Activated CD8-positive, alpha-beta memory T cell treated with anti-CD3 and anti-CD28 coated beads for 1 hour (primary cell): ENCODE results near the gene SEMA4C.

ENCODE experiments used
- DNase-seq, 2 donors: peaks; one replicate each; pipeline ENCODE4 v3.0.0-alpha.2; 2020; ENCODE audit warnings: low read depth in 1 of 2; ENCODE audit errors: extremely low read depth in 1 of 2

SEMA4C gene

DNA sequence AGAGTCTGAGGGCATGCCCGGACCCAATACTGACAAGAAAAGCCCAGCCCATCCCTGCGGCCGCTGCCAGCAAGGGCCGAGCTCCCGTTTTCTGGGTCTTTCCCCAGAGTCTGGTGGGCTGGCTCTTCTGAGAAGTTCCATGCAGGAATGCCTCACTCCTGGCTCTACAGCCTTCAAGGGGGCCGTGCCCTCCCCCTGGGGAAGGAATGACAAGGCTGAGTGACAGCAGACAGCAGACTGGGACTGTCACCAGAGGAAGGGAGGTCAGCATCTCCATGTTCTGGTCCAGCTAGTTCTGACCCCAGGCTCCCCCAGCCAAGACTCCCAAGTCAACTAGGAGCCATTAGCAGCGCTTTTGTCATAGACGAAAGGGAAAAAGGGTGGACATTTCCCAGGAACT is 13.0 kb upstream of the SEMA4C start:
- no peak for DNase-seq

DNA sequence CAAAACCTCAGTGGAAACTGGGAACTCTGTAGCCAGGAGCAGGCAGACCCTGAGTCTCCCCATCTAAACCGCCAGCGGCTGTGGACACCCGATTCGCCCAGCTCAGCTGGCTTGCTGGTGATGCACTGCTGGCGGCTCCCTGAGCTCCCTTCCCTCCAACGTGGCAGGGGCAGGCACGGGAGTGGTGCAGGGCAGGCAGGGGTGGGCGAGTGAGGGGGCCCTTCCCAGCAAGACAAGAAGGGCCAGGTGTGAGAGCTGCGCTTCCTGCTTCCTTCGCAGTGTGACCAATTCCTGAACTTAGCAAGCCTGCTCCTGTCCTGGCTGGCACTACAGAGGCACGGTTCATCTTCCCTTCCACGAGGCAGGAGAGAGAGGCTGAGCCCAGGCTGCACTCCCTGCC is 12.3 kb upstream of the SEMA4C start:
- no peak for DNase-seq

DNA sequence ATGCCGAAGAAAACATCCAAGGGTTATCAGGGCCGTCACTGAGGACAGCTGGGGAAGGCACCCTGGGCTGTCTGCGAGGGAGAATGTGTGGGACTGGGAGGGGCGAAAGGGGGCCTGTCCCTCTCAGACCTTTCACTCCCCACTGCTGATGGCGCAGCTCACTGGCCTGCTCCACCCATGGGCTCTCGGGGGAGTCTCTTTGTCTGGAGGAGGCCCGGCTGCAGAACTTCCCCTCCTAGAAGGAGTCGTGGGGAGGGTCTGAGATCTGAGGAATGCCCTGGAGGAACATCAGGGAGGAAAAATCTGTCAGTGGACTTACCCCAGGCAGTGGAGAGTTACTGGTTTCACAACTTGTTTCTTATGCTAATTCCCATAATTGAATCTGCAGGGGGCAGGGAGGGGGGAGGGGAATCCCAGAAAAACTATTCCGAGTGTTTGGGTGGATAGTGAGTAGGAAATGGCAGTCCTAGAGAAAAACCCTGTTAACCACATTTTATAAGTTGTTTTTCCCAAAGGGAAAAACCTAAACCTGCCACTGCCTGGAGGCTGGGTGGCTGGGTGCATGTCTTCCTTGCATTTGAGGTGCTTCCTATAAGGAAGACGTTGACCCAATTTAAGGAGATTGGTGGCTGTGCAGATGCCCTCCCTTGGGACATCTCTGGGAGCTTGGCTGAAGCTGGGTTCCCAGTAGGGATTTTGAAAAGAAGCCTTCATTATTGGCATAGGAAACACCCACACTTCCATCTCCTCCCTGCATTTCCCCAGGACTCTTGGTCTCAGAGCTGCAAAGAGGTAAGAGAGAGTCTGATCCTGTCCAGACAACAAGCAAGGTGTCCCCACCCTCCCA is 11.7 kb upstream of the SEMA4C start:
- DNase-seq = no peak

DNA sequence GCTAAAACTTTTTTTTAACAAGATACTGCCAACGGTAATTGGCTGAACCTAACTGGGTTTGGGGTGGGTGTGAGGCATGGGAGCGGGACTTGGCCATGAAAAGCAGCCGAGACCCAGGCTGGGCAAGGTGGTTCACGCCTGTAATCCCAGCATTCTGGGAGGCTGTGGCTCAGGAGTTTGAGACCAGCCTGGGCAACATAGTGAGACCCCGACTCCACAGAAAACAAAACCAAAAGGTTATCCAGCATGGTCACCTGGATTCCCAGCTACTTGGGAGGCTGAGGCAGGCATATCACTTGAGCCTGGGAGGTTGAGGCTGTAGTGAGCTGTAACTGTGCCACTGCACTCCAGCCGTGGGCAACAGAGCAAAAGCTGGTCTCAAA is 11.0 kb upstream of the SEMA4C start:
- DNase-seq = no peak

DNA sequence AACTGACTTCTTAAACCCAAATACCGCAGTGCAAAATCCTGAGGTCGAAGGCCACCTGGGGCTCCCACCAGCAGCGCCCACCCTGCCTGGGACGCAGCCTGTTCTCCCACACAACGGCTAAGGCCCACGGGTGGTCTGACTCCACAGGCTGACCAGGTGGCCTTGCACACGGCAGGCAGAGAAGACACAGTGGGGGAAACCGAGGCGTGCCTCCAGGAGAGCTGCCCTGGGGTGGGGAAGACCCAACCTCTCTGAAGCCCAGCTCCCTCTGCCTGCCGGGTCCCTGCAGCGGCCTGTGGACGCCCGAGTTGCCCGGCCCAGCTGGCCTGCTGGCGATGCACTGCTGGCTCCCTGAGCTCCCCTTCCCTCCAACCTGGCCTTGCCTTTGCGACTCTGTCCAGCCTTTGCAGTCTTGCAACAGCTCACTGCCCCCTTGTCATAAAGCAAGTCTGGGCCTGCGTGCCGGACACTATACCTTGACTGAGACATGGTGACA is 9.7 kb upstream of the SEMA4C start:
- DNase-seq = no peak

DNA sequence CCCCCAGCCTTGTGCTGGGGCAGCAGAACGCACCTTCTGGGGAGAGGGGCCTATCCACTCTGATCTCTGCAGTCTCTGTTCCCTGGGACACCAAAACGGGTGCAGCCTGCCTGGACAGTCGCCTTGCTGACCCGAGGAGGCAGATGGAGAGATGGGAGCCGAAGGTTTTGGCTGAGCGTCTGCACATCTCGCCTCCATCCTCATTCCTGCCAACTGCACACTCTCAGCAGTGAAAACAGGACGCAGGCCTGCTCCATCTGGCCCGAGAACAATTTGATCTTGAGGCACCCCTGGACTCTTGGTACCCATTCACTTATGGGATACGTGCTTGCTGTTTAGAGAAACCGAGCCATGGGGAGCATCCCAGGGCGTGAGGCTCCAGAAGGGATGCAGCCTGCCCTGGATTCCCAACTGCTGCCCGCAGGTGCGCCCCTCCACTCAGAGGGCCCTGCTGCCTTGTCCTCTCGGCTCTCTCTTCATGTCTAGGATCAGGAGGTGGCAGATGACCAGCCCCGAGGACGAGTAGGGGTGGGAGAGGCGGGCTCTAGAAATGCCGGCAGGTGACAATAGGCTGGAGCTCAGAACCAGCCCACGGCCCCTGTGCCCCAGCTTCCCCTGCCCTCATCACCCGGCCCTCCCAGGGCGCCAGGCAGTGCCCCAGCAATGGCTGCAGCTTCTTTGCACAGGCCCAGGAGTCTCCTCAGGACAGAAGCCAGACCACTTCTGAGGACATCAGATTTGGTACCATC is 9.1 kb upstream of the SEMA4C start:
- no peak for DNase-seq

DNA sequence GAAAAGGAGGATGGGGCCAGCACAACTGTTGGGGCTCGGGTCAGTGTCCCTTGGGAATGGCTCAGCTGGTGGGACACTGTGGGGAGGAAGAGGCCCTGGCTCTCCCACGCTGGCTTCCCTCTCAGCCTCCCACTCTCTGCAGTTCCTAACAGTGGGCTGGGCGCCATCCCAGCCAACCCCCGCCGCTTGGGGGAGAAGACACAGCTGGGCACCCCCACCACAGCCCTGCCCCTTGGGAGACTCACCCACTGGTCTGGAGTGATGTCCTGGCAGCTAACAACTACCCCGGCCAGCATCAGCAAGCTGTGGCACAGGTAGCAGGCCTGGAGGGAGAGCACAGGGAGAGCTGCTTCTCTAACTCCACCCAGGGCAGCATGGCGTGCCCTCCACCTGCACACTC is 8.3 kb upstream of the SEMA4C start:
- no peak for DNase-seq

DNA sequence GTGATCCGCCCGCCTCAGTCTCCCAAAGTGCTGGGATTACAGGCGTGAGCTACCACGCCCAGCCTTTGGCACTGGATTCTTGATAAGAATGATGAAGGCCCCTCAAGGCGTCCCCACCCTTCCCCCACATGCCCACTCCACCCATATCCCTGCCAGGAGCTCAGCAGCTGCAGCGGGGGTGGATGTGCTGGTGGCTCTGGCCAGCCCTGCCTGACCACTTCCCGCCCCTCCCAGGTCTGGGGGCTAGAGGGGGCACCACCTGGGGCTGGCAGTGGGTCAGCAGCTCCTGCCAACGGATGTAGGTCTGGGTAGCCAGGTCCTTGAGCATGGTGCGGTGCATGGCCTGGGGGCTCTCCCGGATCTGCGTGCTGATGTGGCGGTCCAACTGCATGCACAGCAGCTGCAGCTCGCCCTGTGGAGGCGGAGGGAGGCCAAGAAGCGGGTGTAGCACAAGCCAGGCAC is 7.8 kb upstream of the SEMA4C start:
- DNase-seq = no peak

DNA sequence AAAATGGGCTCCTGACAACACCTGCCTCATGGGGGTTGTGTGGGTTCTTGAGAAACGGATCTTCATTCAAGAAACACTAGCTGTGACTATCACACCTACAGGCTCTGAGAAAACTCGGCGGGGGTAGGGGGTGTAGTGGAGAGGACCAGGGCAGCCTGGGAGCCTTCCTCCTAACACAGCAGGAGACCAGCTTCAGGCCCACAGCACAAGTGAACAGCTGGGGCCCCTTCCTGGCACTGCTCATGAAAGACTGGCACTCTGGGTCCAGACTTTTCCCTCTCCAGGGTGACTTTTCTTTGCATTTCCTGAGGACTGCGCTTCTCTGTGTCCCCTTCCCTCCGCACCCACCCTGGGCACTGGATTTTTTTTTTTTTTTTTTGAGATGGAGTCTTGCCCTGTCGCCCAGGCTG is 7.2 kb upstream of the SEMA4C start:
- DNase-seq = no peak

DNA sequence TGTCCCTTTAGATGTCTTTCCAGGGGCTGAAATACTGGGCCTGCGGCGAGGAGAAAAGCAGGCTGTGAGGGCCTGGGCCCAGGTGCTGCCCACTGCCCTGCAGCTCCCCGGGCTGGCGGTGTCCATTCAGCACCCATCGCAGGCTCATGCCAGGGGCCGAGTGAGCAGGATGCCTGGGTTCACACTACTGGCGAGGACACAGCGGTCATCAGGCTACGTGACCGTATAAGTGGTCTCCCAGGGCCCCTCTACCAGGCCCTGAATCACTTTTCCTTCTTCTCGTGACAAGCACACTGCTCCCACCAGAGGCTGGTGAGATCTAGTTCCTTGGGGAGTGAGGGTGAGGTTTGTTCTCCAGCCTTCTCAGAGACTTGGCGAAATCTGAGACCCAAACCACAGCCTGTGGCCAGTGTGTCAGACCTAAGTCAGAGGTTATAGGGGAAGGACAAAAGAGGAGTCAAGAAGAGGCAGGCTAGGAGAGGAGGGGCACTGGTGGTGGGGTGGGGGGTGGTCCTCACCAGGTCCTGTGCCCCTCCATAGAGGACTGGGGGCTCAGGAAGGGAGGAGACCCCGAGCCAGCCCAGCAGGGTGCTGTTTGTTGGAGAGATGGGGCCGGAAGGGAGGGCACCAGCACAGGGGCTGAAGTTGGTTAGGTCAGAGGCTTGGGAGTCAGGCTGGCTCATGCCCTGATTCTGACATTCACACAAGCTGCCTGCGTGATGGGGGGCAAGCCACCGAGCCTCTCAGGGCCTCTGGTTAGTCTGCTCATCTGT is 6.6 kb upstream of the SEMA4C start:
- DNase-seq = no peak

DNA sequence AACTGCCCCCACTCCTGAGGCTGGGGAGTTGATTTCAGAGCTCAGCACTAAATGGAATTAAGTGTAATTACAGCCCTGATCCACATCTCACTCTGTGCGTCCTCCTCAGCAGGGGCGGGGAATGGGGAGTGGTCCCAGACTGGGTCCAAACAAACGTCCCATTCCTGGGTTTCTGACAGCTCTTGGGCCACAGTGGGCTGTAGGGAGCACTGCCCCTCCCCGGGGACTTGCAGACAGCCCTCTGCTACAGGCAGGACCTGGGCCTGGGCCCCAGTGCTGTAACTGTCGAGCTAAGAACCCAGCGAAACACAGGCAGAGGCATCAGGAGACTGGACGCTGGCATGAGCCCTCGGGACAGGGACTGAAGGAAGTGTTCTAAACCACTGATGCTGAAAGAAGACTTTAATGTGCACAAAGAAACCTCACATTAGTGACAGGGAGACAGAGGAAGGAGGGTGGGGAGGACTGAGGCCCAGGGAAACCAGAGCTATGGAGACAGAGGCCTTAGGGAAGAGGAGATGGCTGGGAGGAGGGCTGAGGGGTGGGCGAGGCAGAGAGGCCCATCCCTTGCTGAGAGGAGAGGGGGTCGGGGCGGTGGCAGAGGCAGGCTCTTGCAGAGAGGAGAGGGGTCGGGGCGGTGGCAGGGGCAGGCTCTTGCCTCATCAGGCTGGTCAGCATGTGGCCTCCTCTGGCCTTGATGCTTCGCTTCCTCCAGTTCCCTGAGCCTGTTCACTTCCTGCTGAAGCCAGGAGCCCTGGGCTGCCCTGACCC is 5.8 kb upstream of the SEMA4C start:
- no peak for DNase-seq

DNA sequence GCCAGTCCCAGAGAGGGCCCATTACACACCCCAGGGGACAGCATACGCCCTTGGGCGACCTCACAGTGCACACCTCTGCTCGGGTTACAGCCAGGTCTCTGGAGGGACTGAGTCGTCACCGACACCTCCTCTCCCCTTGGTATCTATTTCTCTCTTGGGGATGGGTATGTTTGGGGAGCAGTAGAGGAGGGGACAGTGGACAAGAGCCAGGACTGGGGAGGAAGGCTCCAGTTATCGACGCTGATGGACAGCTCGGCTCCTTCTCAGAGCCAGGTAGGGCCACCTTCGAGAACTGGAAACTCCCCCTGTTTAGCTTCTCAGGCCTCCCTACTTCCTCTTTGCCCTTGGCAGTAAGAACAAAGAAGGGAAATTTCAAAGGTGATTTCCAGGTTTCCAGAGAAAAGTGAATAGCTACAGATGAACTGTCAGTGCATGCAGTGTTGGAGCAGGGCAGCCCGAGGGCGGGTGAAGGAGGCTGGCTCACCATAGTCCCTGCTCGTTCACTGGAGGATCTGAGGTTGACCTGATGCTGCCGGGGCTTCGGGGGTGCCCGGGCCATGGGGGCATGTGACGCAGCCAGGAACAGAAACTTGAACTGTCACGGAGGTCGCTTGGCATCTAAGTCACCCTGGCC is 4.4 kb upstream of the SEMA4C start:
- DNase-seq = no peak

DNA sequence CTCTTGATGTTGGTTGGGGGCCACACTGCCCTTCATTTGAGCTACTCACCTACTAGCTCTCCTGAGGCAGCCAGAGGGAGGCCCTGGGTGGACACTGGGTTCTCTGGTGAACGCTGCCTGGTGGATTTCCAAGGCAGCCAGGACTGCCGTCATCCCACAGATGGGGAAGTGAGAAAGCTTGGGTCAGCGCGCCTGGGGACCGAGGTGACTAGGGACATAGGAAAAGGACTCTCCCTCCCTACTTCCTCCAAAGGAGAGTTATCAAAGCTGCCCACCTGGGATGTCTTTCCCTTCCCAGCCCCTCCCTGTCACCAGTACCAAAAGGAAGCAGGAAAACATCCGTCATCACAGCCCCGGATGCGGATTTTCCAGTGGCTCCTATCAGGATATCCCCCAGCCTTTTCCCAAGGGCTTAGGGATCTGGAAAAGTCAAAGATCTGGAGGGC is 3.8 kb upstream of the SEMA4C start:
- DNase-seq = no peak

DNA sequence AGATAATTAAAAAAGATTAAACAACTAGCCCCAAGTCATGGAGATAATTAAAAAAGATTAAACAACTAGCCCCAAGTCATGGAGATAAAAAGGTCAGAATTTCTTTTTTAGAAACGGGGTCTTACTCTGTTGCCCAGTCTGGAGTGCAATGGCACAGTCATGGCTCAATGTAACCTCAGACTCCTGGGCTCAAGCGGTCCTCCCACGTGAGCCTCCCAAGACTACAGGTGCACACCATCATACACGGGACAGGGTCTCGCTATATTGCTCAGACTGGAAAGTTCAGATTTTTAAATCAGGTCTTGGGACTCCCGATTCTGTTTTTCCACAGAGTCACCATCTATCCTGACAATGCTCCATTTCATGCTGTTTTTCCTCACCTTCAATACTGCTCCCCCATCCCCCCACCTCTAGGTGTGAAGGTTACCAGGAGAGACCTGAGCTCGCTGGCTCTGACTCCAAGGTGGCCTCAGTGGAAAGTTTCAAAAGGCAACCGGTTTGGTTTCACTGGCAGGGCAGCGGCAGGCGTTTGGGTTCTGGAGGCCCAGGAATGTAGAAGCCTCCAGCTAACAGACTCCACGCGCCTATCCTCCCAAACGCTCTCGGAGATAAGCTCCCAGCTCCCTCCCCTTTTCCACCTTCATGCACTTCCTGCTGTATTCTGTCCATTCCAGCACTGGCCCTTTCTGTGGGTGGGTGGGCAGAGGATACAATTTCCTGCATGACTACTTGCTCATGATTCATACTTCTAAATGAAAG is 2.9 kb upstream of the SEMA4C start:
- DNase-seq = no peak

DNA sequence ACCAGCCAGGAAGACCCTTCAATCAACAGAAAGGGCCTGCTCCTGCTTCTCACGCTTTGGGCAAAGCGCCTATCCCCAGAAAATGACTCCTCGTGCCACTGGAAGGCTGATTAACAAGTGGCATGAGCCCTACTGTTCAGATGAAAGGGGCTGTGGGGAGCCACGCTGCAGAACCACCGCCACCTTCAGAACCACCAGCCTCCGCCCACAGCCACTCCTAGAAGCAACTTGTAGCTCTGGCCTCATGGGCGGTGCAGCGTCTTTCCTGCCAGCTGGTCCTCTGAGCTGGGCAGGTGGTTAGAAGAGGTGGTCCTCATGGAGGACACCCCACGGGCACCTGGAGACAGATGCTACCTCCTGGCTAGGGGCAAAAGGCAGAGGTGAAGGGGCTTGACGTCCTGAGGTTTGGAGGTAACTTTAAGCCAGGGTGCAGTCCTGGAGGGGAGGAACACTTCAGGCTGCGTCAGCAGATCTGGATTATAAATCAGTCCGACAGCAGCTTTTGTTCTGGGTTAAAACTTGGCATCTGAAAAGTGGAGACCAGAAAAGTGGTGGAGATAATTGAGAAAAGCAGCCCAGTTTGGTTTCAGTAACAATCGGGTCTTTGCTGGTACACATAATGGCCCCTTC is 861 bp upstream of the SEMA4C start:
- peak in 1 of 2 donors; percentile 34 for DNase-seq

DNA sequence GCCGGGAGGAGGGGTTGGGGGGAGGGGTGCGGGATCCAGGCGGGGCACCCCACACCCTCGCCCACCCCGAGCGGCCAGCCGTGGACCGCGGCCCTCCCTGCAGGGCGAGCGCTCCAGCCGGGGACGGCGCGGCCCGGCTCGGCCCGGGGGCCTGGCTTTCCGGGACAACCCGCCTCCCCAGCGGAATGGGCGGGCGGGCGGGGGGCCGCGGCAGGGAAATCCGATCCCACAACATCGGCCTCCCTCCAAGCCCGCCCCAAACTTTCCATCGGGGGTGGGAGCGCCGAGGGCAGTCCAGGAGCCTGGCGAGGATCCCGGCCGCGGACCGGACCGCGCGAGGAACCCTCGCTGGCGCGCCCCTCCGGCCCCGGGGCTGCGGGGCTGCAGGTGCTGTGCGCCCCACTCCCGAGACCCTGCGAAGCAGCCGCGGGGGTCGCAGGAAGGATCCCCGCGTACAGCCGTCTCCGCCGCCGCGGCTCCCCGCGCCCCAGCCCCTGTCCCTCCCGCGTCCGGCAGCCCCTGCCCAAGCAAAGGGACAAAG is 529 bp downstream of the SEMA4C start:
- no peak for DNase-seq

DNA sequence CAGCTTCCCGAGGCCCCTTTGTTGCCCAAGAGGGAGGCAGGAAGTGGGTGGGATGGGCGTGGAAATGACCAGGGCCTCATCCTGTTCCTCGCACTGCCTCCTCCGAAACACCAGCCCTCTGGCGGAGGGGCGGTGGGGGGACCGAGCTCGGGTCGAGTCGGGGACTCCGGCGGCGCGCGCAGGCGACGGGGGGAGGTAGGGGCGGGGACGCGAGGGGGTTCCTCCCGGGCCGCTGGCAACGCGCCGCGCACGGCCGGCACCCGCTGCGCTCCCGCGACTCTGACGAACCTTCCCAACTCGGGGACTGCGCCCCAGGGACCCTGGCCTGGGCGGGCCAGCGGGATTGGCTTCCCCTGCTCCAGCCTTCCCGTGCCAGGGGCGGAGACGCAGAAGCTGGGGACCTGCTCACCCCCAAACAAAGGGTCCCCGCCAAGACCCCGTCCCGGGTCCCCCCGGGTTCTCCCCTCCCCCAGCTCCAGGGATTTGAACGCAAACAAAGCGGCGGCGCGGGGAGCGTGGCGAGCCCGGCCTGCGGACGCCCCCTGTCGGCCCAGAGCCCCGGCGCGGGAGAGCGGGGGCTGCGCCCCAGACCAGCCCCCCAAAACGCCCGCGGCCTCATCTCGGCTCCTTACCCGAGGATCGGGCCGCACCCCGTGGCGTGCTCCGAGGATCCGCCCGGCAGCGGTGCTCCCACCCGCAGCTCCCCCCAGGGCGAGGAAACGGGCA is 1.2 kb downstream of the SEMA4C start:
- peak in 1 of 2 donors; percentile 45 for DNase-seq
